GM18909 (cell line): ENCODE data around the gene KXD1.

Source experiments
- ATAC-seq: cut with Tn5 transposase; IDR thresholded peaks from one replicate; pipeline ENCODE4 v1.9.1; 2021; ENCODE audit warnings: mild to moderate bottlenecking; ENCODE audit not compliant: unreplicated experiment, poor library complexity

KXD1 gene

DNA sequence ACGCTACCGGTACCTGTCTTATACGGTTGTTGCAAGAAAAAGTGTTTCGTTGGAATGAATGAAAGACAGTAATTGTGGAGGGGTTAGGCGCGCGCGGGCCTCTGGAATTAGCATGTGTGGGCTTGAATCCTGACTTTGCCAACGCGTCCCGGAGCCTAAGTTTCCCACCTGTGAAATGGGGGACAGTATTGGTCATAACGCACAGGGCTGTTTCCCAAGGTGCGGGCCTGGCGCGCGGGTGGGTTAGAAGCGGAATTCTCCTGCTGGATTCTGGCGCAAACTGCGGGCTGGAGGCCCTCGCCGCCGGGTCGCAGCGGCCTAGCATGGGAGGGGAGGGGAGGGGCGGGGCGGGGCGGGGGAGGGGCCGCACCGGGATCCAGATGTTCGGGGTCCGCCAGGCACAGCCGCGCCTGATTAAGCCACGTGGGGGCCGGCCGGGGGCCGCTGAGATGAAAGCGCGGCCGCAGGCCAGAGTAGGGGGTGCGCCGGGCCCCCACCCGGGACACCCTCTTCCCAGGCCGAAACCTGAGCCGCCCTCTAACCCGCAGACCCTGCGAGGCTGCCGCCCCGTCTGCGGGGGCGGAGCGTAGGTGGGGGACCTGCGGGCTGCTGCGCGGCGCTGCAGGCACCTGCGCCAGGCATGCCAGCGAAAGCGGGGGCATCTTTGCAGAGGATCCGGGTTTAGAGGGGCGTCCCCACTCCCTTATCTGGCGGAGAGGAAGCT lies 53.8 kb downstream of the KXD1 start:
- ATAC-seq = no peak

DNA sequence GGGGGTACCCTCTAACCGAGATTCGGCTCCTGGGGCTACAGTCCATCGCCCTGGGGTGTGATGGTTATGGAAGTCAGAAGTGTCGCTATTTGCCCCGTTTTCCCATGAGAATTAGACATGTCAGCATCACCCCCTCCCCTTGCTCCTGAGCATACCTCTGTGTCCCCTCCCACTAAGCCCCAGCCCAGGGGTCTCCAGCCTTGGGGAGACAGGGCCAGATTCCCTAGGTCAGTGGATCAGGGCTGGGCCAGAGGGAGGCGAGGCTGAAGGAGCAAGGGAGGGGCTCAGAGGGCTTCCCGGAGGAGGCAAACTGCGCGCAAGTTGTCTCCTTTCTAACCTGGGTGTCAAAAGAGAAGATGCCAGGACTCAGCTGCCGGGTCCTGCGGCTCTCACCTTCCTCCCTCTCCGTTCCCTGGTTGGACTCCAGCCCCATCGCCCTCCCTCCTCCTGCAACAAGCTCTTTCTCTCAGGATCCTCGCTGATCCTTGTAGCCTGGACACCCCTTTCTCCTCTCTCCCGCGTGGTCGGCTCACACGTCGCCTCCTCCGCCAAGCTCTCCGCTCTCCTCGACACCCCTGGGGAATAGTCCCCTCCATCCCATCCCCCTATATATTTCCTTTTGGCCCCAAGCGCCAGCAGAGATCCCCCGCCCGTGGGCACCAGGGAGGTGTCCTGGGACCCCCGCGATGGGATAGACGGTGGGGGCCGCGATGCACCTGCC lies 54.5 kb downstream of the KXD1 start:
- no peak for ATAC-seq

DNA sequence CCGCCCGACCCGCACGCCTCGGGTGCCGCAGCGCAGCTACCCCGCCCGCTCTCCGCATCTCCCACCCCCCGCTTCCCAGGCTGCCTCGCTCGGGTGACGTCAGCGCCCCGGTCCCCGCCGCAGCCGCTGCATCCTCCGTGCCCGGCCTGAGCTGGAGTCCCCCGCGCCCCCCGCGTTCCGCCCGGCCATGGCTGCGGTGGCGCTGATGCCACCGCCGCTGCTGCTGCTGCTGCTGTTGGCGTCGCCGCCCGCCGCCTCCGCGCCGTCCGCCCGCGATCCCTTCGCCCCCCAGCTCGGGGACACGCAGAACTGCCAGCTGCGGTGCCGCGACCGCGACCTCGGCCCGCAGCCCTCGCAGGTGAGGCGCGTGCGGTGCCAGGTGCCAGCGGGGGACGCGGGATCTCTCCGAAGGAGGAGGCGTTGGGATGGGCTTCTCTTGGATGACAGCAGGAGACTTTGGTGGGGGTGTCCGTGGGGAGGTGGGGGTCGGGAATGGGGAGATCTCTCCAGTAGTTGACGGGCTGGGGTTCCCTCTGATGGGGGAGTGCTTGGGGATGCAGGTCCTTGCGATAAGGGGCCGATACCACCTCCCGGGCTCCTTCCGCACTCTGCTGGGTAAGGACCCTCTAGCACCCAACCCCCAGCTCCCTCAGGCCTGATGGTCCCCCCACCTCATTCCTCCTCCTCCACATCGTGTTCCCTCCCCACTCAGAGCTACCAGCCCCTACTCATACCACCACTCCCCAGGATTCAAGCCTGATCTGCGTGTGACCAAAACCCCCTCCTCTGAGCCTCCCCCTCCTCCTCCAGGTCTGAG lies 55.3 kb downstream of the KXD1 start, which contains the start of gene TMEM59L:
Gene TMEM59L, plus strand, starts transcription at position 99 of the 817 bp plus-strand sequence. Its CDS starts 89 bp downstream, at position 188.
- ATAC-seq = no peak

DNA sequence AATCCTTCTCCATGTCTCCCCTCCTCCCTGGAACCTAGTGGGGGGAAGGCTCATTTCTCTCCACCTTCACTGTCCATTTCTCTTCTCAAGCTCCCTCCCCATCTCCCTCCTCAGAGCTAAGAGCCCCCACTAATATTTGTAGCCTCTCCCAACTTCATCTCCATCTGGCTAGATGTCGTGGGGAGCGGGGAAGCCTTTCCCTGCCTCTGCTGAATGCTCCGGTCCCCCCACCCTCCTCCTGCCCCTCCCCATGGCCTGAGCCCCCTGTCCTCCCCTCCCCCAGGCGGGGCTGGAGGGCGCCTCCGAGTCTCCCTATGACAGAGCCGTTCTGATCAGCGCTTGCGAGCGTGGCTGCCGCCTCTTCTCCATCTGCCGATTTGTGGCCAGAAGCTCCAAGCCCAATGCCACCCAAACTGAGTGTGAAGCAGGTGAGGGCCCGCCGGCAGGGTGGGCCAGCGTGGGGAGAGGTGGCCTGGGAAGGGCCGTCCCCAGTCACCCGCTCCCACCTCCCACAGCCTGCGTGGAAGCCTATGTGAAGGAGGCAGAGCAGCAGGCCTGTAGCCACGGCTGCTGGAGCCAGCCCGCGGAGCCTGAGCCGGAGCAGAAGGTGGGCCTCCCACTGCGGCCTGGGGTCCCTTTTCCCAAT lies 56.0 kb downstream of the KXD1 start:
- ATAC-seq = no peak

DNA sequence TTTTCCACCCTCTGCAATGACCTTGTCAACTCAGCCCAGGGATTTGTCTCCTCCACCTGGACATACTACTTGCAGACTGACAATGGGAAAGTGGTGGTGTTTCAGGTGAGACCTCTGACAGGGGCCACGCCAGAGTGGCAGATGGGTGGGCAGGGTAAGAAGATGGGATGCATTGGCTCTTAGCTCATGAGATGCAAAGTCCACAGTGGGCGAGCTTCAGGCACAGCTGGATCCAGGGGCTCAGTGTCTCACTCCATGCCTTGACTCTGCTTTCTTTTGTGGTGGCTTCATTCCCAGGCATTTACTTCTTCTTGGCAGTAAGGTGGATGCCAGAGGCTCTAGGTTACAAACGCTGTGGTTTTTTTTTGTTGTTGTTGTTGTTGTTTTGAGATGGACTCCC lies 58.4 kb downstream of the KXD1 start:
- ATAC-seq = no peak

DNA sequence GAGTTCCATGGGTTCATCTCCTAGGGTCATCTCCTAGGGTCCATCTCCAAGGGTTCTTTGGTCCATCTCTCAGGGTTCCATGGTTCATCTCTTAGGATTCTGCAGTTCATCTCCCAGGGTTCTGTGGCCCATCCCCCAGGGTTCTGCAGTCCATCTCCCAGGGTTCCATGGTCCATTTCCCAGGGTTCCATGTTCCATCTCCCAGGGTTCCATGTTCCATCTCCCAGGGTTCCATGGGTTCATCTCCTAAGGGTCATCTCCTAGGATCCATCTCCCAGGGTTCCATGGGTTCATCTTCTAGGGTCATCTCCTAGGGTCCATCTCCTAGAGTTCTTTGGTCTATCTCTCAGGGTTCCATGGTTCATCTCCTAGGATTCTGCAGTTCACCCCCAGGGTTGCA lies 59.9 kb downstream of the KXD1 start:
- no peak for ATAC-seq

DNA sequence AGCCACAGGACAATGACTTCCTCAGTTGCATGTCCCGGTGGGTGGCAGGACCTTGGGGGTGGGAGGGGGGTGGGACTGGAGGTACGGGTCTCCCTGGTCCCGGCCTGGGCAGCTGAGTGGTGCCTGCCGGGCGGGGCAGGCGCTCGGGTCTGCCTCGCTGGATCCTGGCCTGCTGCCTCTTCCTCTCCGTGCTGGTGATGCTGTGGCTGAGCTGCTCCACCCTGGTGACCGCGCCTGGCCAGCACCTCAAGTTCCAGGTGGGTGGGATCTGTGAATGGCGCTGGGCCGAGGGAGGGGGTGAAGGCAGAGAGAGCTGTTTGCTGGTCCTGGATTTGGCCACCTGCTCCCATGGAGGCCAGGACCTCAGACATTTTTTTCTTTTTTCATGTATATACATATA lies 60.6 kb downstream of the KXD1 start:
- no peak for ATAC-seq
